HG02973 (cell line): ENCODE data around the gene SLCO4C1.

Experiments used
- ATAC-seq: cut with Tn5 transposase; IDR thresholded peaks from one replicate; pipeline ENCODE4 v1.9.1; 2021; ENCODE audit warnings: moderate library complexity; ENCODE audit not compliant: unreplicated experiment

Gene SLCO4C1

GRCh38 chr5:102277144-102277543 is 18.9 kb downstream of the SLCO4C1 start:
- no peak for ATAC-seq

GRCh38 chr5:102271759-102272158 is 24.3 kb downstream of the SLCO4C1 start:
- no peak for ATAC-seq

GRCh38 chr5:102270036-102270435 is 26.0 kb downstream of the SLCO4C1 start:
- no peak for ATAC-seq

- no peak for ATAC-seq
Observed at GRCh38 chr5:102262688-102263087, 33.4 kb downstream of the SLCO4C1 start.

- no peak for ATAC-seq
Observed at GRCh38 chr5:102249381-102249780, 46.7 kb downstream of the SLCO4C1 start.

- ATAC-seq, result no peak
Observed at GRCh38 chr5:102243213-102243612, 52.9 kb downstream of the SLCO4C1 start.

- ATAC-seq, result no peak
Observed at GRCh38 chr5:102241809-102242421, 54.2 kb downstream of the SLCO4C1 start.

- ATAC-seq, result peak; percentile 95
Observed at GRCh38 chr5:102231693-102232619, 64.1 kb downstream of the SLCO4C1 start.

- no peak for ATAC-seq
Observed at GRCh38 chr5:102229685-102230084, 66.4 kb downstream of the SLCO4C1 start.

- no peak for ATAC-seq
Observed at GRCh38 chr5:102226321-102226720, 69.8 kb downstream of the SLCO4C1 start.

- ATAC-seq, result peak; percentile 64
Observed at GRCh38 chr5:102223542-102224477, 72.3 kb downstream of the SLCO4C1 start.

- no peak for ATAC-seq
Observed at GRCh38 chr5:102222772-102223171, 73.3 kb downstream of the SLCO4C1 start.

- ATAC-seq, result no peak
Observed at GRCh38 chr5:102221949-102222348, 74.1 kb downstream of the SLCO4C1 start.

- no peak for ATAC-seq
Observed at GRCh38 chr5:102218159-102218558, 77.9 kb downstream of the SLCO4C1 start.

GRCh38 chr5:102216678-102217077 is 79.4 kb downstream of the SLCO4C1 start:
- no peak for ATAC-seq

GRCh38 chr5:102211165-102211564 is 84.9 kb downstream of the SLCO4C1 start:
- ATAC-seq, result no peak

- no peak for ATAC-seq
Observed at GRCh38 chr5:102200861-102201260, 95.2 kb downstream of the SLCO4C1 start.

- ATAC-seq, result no peak
Observed at GRCh38 chr5:102196481-102196880, 99.6 kb downstream of the SLCO4C1 start.
